Natural killer cell (primary cell): ENCODE measurements around the gene C10orf62. TPM values are rescaled to one million over a fixed set of nuclear protein-coding genes. Genes with fewer than 3 reads are reported as not detected.

Experiments
- ATAC-seq, 3 donors: fragments of 150-1000 bp in 2 of 3; fragments of 200-7000 bp in 1 of 3; cut with Tn5 transposase; 1 replicate in 1 of 3; 2 replicates in 2 of 3; pipeline ENCODE4 v1.10.0; 2021; ENCODE audit warnings: mild to moderate bottlenecking in 2 of 3, moderate library complexity in 2 of 3
- DNase-seq, 2 donors: peaks; one replicate each; pipeline versions ENCODE4 v3.0.0 to v3.0.0-alpha.2; 2013 to 2021; ENCODE audit warnings: mixed read lengths in 1 of 2
- H3K27ac ChIP-seq: one replicate; pipeline ENCODE4 v1.5.1; 2013; ENCODE audit warnings: mild to moderate bottlenecking, low read length
- H3K27me3 ChIP-seq: one replicate; pipeline ENCODE4 v1.6.1; 2013; ENCODE audit warnings: low read length; ENCODE audit not compliant: control insufficient read depth, insufficient read depth
- H3K36me3 ChIP-seq: one replicate; pipeline ENCODE4 v1.6.1; 2013; ENCODE audit warnings: low read length; ENCODE audit not compliant: control insufficient read depth, insufficient read depth
- H3K4me1 ChIP-seq: one replicate; pipeline ENCODE4 v1.6.1; 2013; ENCODE audit warnings: low read length; ENCODE audit not compliant: control insufficient read depth, insufficient read depth
- H3K4me3 ChIP-seq: one replicate; pipeline ENCODE4 v1.5.1; 2013; ENCODE audit warnings: low read length
- H3K9me3 ChIP-seq: one replicate; pipeline ENCODE4 v1.6.1; 2013; ENCODE audit warnings: low read length; ENCODE audit not compliant: control insufficient read depth, insufficient read depth
- H3K27ac Mint-ChIP-seq, 2 donors: one replicate each; pipeline ENCODE4 v1.8.0; 2022; ENCODE audit warnings: mild to moderate bottlenecking in 2 of 2, mixed read lengths in 2 of 2, moderate library complexity in 1 of 2
- H3K27me3 Mint-ChIP-seq, 2 donors: one replicate each; pipeline ENCODE4 v1.8.0; 2022; ENCODE audit warnings: low read depth in 2 of 2, mixed read lengths in 2 of 2
- H3K36me3 Mint-ChIP-seq: one replicate; pipeline ENCODE4 v1.8.0; 2022; ENCODE audit warnings: mixed read lengths
- H3K4me1 Mint-ChIP-seq, 2 donors: one replicate each; pipeline ENCODE4 v1.8.0; 2022; ENCODE audit warnings: mixed read lengths in 2 of 2
- H3K4me3 Mint-ChIP-seq: one replicate; pipeline ENCODE4 v1.8.0; 2022; ENCODE audit warnings: mild to moderate bottlenecking, moderate library complexity, mixed read lengths
- H3K9me3 Mint-ChIP-seq, 2 donors: one replicate each; pipeline ENCODE4 v1.8.0; 2022; ENCODE audit warnings: mixed read lengths in 2 of 2
- WGBS: methylation state at CpG from one replicate; pipeline ENCODE4 v1.1.7; 2013; ENCODE audit warnings: missing lambda C conversion rate; ENCODE audit not compliant: insufficient coverage; 5-methylcytosine and 5-hydroxymethylcytosine counted together
- intact Hi-C: fragments of 100-400 bp; cut with micrococcal nuclease; formaldehyde crosslinking; loops from one replicate; pipeline ENCODE4 v1.14.2; 2022
- total RNA-seq, 4 donors: library from RNA; stranded (reverse); fragments of 120-200 nt in 1 of 4; gene quantifications; one replicate each; pipeline versions ENCODE4 v1.2.3 to v1.2.4, GENCODE V29; 2013 to 2022
- TF ChIP-seq, protein P1 (sequence below): fragments of 200-600 bp; IDR thresholded peaks from one replicate; pipeline ENCODE4 v1.8.0; 2022; ENCODE audit warnings: antibody characterized with exemption

The C10orf62 gene
- total RNA-seq, 3 donors from 2014 or later (not counting 1 experiment from before 2014, with no cell fraction given) = 0.32 TPM; not detected in 2

DNA sequence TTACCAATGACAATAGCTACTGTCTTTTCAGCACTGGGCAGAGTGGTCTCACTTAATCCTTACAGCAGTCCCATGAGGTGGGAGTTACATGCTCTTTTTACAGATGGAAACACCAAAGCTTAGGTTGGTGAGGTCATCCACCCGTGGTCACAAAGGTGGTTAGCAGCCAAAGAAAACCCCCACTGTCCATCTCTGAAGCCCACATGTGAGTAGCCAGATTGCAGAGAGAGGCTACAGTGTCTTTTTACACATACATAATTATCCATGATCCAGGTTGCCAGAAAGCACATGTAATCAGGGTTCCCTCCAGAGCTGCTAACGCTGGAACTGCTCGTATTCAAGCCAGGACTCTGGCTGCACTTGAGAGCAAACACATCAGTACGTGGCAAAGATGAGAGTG lies 41.6 kb upstream of the C10orf62 start:
- intact Hi-C loops = no loop called here
- ATAC-seq (no peak), DNase-seq (no peak)
- Mint-ChIP-seq H3K27me3 (peaks cover 0 to 4% of the 10 kb centered on the region in 2 donors), H3K27ac (no peak overlapping the region), H3K4me1 (peaks cover 0 to 3% of the 10 kb centered on the region in 2 donors), H3K4me3 (no peak overlapping the region), H3K36me3 (no peaks in the 10 kb centered on the region), H3K9me3 (no peaks in the 10 kb centered on the region)
- Histone ChIP-seq H3K4me3 (no peak overlapping the region), H3K27ac (no peak overlapping the region), H3K4me1 (peaks cover 2% of the 10 kb centered on the region), H3K27me3 (no peaks in the 10 kb centered on the region), H3K9me3 (no peaks in the 10 kb centered on the region), H3K36me3 (no peaks in the 10 kb centered on the region)
- TF ChIP-seq, protein P1, sequence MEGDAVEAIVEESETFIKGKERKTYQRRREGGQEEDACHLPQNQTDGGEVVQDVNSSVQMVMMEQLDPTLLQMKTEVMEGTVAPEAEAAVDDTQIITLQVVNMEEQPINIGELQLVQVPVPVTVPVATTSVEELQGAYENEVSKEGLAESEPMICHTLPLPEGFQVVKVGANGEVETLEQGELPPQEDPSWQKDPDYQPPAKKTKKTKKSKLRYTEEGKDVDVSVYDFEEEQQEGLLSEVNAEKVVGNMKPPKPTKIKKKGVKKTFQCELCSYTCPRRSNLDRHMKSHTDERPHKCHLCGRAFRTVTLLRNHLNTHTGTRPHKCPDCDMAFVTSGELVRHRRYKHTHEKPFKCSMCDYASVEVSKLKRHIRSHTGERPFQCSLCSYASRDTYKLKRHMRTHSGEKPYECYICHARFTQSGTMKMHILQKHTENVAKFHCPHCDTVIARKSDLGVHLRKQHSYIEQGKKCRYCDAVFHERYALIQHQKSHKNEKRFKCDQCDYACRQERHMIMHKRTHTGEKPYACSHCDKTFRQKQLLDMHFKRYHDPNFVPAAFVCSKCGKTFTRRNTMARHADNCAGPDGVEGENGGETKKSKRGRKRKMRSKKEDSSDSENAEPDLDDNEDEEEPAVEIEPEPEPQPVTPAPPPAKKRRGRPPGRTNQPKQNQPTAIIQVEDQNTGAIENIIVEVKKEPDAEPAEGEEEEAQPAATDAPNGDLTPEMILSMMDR = no peak
- 89% methylated on average over 4 of the region's 4 CpGs for WGBS

DNA sequence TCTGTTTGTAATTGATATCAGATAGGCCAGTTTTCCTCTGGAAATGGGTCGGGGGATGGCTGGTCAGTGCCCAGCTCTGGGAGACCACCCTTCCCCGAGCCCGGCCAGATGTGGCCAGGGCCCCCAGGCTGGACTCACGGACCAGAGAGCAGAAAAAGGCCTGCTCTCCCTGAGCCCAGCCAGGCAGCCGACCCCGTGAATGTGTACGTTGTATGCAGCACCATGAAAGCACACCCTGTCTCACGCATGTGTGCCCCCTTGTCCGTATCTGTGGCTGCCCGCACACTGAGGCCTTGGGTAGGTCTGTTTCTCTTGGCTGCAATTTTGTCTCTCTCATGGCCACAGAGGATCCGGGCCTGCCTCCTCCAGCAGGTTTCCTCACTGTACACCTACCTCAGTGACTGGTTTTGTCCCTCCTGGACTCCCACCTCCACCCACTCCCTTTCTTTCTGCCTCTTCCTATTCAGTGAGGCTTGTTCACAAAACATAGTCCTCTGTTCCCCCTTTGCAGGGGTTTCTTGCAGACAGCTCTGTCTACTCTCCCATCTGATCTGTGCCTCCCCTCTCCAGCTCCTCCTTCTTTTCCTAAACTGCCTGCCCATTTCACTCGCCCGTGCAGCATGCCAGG lies 40.6 kb upstream of the C10orf62 start:
- Histone ChIP-seq H3K9me3 (no peaks in the 10 kb centered on the region), H3K4me3 (no peak overlapping the region), H3K27ac (no peak overlapping the region), H3K27me3 (no peaks in the 10 kb centered on the region), H3K4me1 (no peaks in the 10 kb centered on the region), H3K36me3 (no peaks in the 10 kb centered on the region)
- intact Hi-C loops = no loop called here
- H3K9me3 Mint-ChIP-seq = no peaks in the 10 kb centered on the region
- peaks cover 0 to 4% of the 10 kb centered on the region in 2 donors for H3K27me3 Mint-ChIP-seq
- WGBS = 91% methylated on average over 13 of the region's 13 CpGs
- H3K36me3 Mint-ChIP-seq = no peaks in the 10 kb centered on the region
- DNase-seq (no peak), ATAC-seq (no peak)
- H3K4me1 Mint-ChIP-seq = peaks cover 0 to 4% of the 10 kb centered on the region in 2 donors
- no peak overlapping the region for H3K4me3 Mint-ChIP-seq
- H3K27ac Mint-ChIP-seq = no peak overlapping the region
- TF ChIP-seq, protein P1 = no peak

DNA sequence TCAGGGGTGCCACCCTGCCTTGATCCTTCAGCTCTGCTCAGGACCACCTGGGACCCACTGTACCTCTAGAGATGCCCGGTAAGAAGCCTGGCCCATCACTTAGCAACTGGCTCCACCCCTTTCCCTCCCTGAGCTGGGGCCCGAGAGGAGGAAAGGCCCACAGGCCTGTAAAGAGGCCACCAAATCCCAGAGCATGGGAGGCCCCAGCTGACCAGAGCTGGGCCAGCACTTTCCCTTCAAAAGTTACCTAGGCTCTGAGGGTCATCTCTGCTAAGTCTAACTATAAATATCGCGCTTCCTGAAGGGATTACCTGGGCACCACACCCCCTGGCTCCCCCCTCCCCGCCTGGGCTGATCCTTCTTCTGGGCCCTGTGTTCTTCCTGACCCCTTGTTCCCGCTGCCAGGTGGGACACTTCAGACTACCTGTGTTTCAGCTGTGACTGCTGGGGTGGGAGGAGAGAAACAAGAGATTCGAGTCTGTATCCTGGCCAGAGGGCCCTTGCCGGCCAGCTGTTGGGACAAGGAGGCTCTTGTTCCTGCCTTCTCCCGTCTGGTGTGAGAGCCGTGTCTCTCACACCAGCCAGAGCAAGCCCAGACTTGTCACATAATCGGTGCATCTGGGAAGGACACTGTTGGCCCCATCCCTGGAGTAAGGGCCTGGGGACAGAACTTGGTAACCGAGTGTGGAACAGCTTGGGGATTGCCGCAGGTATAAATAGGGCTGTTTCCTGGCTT lies 39.8 kb upstream of the C10orf62 start:
- Histone ChIP-seq H3K36me3 (no peaks in the 10 kb centered on the region), H3K27ac (no peak overlapping the region), H3K4me1 (no peaks in the 10 kb centered on the region), H3K9me3 (no peaks in the 10 kb centered on the region), H3K27me3 (no peaks in the 10 kb centered on the region), H3K4me3 (no peak overlapping the region)
- intact Hi-C loops = no loop called here
- no peak overlapping the region for H3K4me3 Mint-ChIP-seq
- 87% methylated on average over 13 of the region's 13 CpGs for WGBS
- TF ChIP-seq, protein P1 = no peak
- peaks cover 0 to 4% of the 10 kb centered on the region in 2 donors for H3K4me1 Mint-ChIP-seq
- H3K27ac Mint-ChIP-seq = no peak overlapping the region
- DNase-seq (no peak), ATAC-seq (no peak)
- H3K9me3 Mint-ChIP-seq = no peaks in the 10 kb centered on the region
- no peaks in the 10 kb centered on the region for H3K36me3 Mint-ChIP-seq
- H3K27me3 Mint-ChIP-seq = peaks cover 0 to 4% of the 10 kb centered on the region in 2 donors
